ENCODE results near the gene OR10K1. TPM values are rescaled to one million over a fixed set of nuclear protein-coding genes. Genes with fewer than 3 reads are reported as not detected.

Gene OR10K1
- total RNA-seq: not detected

- no peaks in the 10 kb centered on the region for H3K9me3 ChIP-seq
- intact Hi-C loops (cut with DNase I): no loop called here
- H3K27me3 ChIP-seq: no peaks in the 10 kb centered on the region
- H3K36me3 ChIP-seq: no peaks in the 10 kb centered on the region
- 69% methylated on average over 2 of the region's 2 CpGs for WGBS
- H3K4me3 ChIP-seq: no peak within 1 kb of the TSS
- H3K27ac ChIP-seq (replicated peaks in 1 of 4): no peak within 1 kb of the TSS
- H3K4me1 ChIP-seq: no peaks in the 10 kb centered on the region
- TF ChIP-seq CTCF (IDR thresholded peaks at IDR 0.05) (no peak), POLR2A (IDR thresholded peaks at IDR 0.05; ENCODE audit: low read depth) (no peak), POLR2AphosphoS5 (IDR thresholded peaks at IDR 0.05) (no peak), EP300 (IDR thresholded peaks at IDR 0.05) (no peak)
- no peak for DNase-seq (ENCODE audit: extremely low spot score)
Observed at GRCh38 chr1:158461534-158461933, at the start of gene OR10K1. TSS of gene OR10K1 (plus strand) at chr1:158461834. CDS start at chr1:158465562, 3,728 bp downstream.

GRCh38 chr1:158414651-158415345 is 46.8 kb upstream of the OR10K1 start:
- 83% methylated on average over 4 of the region's 4 CpGs for WGBS
- Histone ChIP-seq H3K4me3 (no peak overlapping the region), H3K27me3 (no peaks in the 10 kb centered on the region), H3K27ac (replicated peaks in 1 of 4) (no peak overlapping the region), H3K36me3 (no peaks in the 10 kb centered on the region), H3K4me1 (no peaks in the 10 kb centered on the region), H3K9me3 (no peaks in the 10 kb centered on the region)
- no peak for DNase-seq (ENCODE audit: extremely low spot score)
- intact Hi-C loops (cut with DNase I): no loop called here
- no peak for TF ChIP-seq POLR2A (IDR thresholded peaks at IDR 0.05; ENCODE audit: low read depth)
- no peak for TF ChIP-seq POLR2AphosphoS5 (IDR thresholded peaks at IDR 0.05)
- TF ChIP-seq CTCF (IDR thresholded peaks at IDR 0.05): no peak
- no peak for TF ChIP-seq EP300 (IDR thresholded peaks at IDR 0.05)

- no peaks in the 10 kb centered on the region for H3K4me1 ChIP-seq
- DNase-seq (ENCODE audit: extremely low spot score): no peak
- H3K4me3 ChIP-seq: no peak overlapping the region
- H3K27ac ChIP-seq (replicated peaks in 1 of 4): no peak overlapping the region
- TF ChIP-seq EP300 (IDR thresholded peaks at IDR 0.05) (no peak), POLR2AphosphoS5 (IDR thresholded peaks at IDR 0.05) (no peak), CTCF (IDR thresholded peaks at IDR 0.05) (no peak), POLR2A (IDR thresholded peaks at IDR 0.05; ENCODE audit: low read depth) (no peak)
- no peaks in the 10 kb centered on the region for H3K36me3 ChIP-seq
- H3K9me3 ChIP-seq: no peaks in the 10 kb centered on the region
- no peaks in the 10 kb centered on the region for H3K27me3 ChIP-seq
- intact Hi-C loops (cut with DNase I): no loop called here
Observed at GRCh38 chr1:158417586-158417985, 44.0 kb upstream of the OR10K1 start.

- no peaks in the 10 kb centered on the region for H3K36me3 ChIP-seq
- no peaks in the 10 kb centered on the region for H3K4me1 ChIP-seq
- intact Hi-C loops (cut with DNase I): no loop called here
- H3K27ac ChIP-seq (replicated peaks in 1 of 4): no peak overlapping the region
- no peaks in the 10 kb centered on the region for H3K9me3 ChIP-seq
- no peaks in the 10 kb centered on the region for H3K27me3 ChIP-seq
- H3K4me3 ChIP-seq: no peak overlapping the region
- DNase-seq (ENCODE audit: extremely low spot score): no peak
- TF ChIP-seq EP300 (IDR thresholded peaks at IDR 0.05): no peak
- TF ChIP-seq POLR2AphosphoS5 (IDR thresholded peaks at IDR 0.05): no peak
- TF ChIP-seq POLR2A (IDR thresholded peaks at IDR 0.05; ENCODE audit: low read depth): no peak
- TF ChIP-seq CTCF (IDR thresholded peaks at IDR 0.05): no peak
Observed at GRCh38 chr1:158422212-158422611, 39.4 kb upstream of the OR10K1 start.

GRCh38 chr1:158425027-158425426 is 36.6 kb upstream of the OR10K1 start:
- peaks cover 0 to 11% (median 3%) of the 10 kb centered on the region in 4 donors for H3K9me3 ChIP-seq
- intact Hi-C loops (cut with DNase I): no loop called here
- H3K27ac ChIP-seq (replicated peaks in 1 of 4): no peak overlapping the region
- H3K27me3 ChIP-seq: no peaks in the 10 kb centered on the region
- no peak for TF ChIP-seq CTCF (IDR thresholded peaks at IDR 0.05)
- no peak for TF ChIP-seq POLR2A (IDR thresholded peaks at IDR 0.05; ENCODE audit: low read depth)
- TF ChIP-seq EP300 (IDR thresholded peaks at IDR 0.05): no peak
- TF ChIP-seq POLR2AphosphoS5 (IDR thresholded peaks at IDR 0.05): no peak
- H3K4me1 ChIP-seq: no peaks in the 10 kb centered on the region
- no peak overlapping the region for H3K4me3 ChIP-seq
- no peaks in the 10 kb centered on the region for H3K36me3 ChIP-seq
- no peak for DNase-seq (ENCODE audit: extremely low spot score)

Data from esophagus muscularis mucosa (tissue), 4 donors.